GM23248 (cell line): ENCODE measurements around the gene UPF1.

Experiments used
- EZH2 ChIP-seq: fragments of 200-600 bp; sonication (generic); IDR thresholded peaks from 2 replicates; pipeline ENCODE4 v1.6.1; 2018; ENCODE audit warnings: antibody characterized with exemption, mild to moderate bottlenecking; ENCODE audit not compliant: insufficient read depth, poor library complexity, severe bottlenecking
- EZH2phosphoT487 ChIP-seq: fragments of 200-600 bp; sonication (generic); IDR thresholded peaks from 2 replicates; pipeline ENCODE4 v1.6.1; 2018; ENCODE audit warnings: antibody characterized with exemption, moderate library complexity, mild to moderate bottlenecking, low read depth; ENCODE audit not compliant: insufficient read depth

DNA sequence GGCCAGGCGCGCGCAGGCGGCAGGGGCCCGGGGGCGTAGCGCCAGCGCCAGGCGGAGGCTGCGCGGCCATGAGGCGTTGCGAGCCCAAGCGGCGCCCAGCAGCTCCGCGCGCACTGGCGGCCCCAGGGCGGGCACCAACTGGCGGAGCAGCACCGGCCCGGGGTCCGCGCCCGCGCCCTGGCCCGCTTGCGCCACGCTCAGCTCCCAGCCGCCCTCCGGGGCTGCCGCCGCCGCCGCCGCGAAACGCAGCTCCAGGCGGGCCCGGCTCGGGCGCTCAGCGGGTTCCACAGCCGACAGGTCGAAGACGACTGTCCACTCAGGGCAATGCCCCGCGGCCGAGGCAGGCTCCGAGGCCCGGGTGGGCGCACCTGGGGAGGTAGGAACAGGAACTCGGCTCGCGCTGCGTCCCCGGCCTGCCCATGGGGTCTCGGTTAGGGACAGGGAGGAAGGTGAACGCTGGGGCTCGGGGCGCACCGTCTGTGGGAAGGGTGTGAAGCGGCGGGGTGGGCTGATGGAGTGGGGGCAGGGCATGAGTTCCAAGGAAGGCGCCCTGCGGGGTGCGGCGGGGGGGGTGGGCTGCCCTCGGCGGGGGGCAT, 37.4 kb downstream of the UPF1 start:
- TF ChIP-seq EZH2phosphoT487 (no peak), EZH2 (no peak)
